Stimulated activated CD4-positive, alpha-beta T cell treated with anti-CD3 and anti-CD28 coated beads, TNF-alpha, amount 100 ng/mL, for 1 hour (primary cell): Measurements from ENCODE around the gene AGFG1.

Experiments
- DNase-seq, 3 donors: peaks; one replicate each; pipeline ENCODE4 v3.0.0-alpha.2; 2020; ENCODE audit warnings: low read depth in 3 of 3, low spot score in 1 of 3

AGFG1 gene, protein sequence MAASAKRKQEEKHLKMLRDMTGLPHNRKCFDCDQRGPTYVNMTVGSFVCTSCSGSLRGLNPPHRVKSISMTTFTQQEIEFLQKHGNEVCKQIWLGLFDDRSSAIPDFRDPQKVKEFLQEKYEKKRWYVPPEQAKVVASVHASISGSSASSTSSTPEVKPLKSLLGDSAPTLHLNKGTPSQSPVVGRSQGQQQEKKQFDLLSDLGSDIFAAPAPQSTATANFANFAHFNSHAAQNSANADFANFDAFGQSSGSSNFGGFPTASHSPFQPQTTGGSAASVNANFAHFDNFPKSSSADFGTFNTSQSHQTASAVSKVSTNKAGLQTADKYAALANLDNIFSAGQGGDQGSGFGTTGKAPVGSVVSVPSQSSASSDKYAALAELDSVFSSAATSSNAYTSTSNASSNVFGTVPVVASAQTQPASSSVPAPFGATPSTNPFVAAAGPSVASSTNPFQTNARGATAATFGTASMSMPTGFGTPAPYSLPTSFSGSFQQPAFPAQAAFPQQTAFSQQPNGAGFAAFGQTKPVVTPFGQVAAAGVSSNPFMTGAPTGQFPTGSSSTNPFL

DNA sequence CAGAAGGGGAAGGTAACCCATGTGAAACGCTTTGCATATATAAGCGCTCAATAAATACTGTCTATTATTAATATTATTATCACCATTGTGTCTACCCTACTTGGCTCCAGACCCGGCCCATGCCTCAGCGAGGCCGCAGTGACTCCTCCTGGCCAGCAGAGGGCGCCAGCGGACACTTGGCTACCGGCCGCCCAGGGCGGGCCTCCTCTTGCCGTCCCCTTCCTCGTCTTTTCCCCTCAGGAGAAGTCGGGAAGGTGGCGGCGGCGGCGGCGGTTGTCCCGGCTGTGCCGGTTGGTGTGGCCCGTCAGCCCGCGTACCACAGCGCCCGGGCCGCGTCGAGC is at the start of gene AGFG1:
AGFG1 (plus strand) TSS at position 233 of the 341 bp plus-strand sequence. CDS start 266 bp downstream, outside the sequence.
- peak; percentile 50 to 90 (median 74) for DNase-seq

DNA sequence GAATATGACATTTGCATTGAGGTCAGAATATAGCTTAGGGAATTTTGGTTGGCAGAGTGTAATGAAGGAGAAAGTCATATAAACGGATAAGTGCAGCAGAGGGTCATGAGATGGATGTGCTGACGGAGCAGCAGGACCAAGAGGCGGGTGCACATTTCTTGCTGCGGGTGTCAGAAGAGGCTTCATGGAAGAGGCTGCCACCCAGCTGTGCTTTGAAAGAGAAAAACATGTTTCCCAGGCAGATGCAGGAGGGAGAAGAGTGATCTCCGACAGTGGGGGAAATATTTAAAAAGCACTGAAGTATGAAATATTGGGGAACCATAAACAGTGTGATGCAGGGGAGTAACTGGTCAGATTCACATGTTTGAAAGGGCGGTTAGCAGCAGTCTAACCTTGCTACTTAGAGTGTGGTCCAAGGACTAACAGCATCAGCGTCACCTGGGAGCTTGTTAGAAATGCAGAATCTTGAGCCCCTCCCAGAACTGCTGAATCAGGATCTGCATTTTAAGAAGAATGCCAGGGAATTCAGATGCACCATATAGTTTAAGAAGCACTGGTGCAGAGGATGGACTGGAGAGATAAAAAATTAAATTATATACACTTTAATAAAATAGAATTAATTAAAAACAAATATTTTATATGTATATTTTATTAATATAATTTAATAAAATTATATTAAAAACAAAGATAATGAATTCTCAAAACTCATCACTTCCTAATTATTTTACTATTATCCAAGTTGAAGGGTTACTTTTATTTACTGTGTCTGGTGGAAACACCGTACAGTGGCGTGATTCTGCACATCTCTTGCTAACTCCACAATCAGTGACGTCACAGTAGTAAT is 48.1 kb upstream of the AGFG1 start:
- DNase-seq: no peak

DNA sequence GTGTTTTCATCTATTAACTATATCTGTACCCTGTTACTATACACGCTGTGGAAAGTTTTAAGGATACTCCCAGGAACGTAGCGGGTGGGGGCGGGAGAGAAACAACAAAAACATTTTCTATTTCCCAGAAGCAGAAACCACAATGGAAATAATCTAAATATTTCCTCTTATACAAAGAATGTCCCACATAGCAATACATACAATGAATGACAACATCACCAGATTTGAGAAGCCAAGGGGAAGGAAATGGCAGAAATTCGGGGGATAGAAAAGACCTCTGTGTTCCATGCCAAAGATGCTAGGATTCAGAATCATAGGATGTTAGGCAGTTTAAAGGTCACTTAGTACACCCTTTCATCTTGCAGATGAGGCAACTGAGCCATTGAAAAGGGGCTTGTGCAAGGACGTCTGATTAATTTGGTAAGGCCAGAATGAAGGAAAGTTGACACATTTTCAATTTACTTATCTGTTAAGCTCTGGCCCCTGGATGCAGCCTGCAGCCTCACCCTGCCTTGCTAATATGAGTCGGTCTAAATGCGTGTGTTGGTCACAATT is 43.1 kb upstream of the AGFG1 start:
- no peak for DNase-seq

DNA sequence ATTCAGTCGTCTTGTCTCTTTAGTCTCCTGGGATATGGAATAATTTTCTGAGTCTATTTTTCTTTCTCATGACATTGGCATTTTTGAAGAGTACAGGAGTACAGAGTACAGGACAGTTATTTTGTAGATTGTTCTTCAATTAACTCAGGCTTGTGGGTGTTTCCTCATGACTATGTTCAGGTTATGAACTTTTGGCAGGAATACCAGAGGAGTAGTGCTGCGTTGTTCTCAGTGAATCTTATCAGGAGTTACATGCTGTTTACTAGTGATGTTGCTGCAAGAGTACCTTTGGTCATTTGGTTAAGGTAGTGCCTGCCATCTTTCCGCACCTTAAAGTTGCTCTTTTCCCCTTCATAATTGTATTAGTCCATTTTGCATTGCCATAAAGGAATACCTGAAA is 41.3 kb upstream of the AGFG1 start:
- DNase-seq: no peak

DNA sequence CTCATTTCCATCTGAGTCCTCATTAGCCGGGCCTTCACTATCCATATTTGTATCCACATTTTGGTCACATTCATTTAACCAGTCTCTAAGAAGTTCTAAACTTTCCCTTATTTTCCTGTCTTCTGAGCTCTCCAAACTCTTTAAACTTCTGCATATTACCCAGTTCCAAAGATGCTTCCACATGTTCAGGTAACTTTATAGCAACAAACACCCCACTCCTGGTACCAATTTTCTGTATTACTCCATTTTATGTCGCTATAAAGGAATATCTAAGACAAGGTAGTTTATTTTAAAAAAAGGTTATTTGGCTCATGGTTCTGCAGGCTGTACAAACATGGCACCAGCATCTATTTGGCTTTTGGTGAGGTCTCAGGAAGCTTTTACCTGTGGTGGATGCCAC is 38.8 kb upstream of the AGFG1 start:
- no peak for DNase-seq

DNA sequence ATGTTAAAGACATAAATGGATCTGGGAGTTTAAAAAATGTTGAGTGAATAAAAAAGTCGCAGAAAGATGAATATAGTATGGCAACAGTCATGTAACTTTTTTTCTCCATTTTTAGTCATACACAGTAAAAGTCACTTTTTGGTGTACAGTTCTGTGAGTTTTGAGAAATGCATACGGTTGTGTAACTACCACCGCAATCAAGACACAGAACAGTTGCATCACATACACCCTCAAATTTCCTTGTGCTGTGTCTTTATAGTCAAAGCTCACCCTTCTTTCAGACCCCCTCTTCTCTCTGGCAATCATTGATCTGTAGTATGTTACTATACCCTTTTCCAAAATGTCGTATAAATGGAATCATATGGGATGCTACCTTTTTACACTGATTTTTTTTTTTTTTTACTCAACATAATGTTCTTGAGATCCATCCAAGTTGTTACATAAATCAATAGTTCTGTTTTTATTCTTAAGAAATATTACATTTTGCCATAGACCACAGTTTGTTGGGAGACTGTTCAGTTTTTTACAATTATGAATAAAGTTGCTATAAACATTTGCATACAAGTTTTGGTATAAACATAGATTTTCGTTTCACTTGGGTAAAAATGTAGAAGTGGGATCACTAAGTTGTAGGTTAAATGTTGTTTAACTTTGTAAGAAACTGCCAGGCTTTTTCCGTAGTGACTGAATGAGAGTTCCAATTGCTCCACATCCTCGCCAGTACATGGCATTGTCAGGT is 35.4 kb upstream of the AGFG1 start:
- DNase-seq: no peak

DNA sequence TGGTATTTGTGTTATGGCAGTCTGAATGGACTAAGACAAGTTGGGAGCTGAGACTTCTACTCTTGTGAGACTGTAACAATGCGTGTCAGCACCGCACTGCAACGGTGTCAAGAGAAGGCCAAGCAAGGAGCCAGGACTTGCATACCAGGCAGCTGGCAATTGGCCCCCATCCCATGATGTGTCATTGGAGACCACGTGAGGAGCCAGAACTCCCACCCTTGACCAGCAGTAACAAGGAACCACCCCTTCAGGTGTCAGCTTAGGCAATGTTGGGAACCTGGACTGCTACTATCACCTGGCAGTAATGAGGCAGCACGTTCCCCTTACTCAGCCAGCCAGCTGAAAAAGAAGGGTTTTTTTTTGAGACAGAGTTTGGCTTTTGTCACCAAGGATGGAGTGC is 32.7 kb upstream of the AGFG1 start:
- DNase-seq: no peak

DNA sequence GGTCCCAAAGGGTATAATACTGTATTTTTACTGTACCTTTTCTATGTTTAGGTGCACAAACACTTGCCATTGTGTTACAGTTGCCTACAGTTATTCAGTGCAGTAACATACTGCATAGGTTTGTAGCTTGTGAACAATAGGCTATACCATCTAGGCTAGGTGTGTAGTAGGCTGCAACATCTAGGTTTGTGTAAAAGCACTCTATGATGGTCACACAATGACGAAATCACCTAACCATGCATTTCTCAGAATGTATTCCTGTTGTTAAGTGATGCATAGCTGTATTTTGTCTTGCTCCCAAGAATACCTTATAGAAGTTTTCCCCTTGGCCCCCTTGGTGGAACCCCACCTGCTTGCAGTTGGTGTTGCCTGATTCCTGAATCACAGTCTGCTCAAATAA is 29.3 kb upstream of the AGFG1 start:
- DNase-seq: no peak

DNA sequence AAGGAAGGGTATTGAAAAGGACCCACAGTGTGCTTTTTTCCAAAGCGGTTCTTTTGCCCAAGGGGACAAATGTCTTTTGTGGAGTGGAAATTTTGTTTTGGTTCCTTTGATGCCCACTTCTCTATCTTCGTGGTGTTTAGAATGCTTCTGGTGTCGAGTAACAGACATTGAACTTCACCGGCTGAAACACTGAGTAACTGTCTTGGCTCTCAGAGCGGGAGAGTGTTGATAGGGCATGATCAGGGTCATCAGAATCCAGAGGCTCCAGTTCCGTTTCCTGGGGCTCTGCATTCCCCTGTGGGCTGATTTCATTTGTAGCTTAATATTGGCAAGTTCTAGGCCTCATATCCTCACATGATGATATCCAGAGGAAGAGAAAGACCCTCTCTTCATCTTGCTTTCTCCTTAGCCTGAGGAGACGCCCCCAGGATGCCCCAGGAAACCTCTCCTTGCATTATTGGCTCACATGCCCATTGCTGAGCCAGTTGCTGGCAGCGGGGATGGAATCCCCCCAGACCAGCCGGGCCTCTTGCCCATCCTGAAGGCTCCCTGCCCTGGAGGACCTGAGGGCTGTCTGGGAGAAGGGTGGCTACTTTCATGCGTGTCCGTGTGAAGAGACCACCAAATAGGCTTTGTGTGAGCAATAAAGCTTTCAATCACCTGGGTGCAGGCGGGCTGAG is 27.9 kb upstream of the AGFG1 start:
- DNase-seq: no peak

DNA sequence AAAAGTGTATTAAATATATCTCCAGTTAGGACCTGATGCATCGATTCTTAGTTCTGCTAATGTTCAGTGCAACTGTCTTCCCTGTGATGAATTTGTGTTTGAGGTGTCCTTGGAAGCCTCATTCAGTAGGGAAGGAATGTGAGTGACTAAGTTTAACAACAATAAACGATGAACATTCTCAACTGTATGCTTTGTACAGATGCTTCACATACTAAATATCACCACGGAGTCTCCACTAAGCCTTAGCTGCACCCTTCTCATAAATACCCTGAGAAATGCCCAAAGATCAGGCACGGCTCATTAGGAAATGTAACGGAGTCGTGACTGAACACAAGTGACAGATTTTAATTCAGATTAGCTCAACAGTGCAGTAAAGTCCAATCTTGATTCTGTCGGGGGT is 24.4 kb upstream of the AGFG1 start:
- DNase-seq: no peak

DNA sequence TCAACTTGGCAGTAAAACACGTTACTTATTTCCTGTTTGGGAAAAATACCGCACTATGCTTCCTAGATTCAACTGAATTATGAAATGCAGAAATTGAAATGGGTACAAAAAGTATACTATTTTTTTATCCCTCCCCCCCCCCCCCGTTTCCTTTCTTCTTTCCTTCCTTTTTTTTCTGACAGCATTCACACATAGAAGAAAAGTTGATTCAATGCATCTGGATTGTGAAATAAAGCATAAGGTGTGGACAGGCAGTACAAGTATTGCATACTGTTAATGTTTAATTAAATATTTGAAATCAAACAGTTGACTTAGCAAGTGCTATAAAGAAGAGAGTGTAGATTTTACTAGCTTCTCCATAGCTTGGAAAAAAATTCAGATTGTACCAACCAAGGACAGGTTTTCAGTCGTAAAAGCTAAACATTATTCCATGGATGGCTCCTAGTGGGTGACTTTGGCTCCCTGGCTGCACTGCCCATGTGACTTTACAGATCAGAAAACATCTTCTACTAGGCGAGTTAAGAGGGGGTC is 21.6 kb upstream of the AGFG1 start:
- DNase-seq: no peak

DNA sequence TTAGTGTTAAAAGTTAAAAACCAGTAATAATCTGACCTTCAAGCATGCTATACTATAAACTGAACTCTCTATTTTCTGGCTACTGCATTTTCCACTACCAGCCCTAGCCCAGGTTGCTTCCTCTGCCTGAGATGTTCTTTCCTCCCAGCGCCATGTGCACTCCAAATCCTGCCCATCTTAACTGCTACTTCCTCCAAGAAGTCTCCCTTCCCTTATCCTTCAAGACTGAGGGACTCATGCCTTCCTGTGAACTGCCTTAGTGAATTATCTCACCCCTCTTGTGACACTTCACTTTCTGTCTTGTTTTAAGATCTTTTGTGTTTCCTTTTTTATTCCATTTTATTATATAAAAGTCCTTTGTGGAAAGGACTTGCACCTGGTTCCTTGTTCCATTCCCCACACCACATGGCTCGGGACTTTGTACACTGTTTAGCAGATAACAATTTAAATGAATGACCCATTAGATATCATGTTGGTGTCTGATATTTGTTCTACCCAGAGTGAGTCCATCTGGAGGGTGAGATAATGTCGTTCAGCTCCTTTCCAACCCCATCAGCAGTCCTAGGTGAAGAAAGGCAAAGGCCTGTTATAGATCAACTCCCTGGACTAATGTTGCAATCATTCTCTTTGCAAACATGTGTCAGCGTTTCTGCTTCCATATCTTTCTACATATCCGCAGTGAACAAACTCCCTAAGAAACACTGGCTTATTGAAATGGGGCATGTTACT is 20.9 kb upstream of the AGFG1 start:
- DNase-seq: no peak

DNA sequence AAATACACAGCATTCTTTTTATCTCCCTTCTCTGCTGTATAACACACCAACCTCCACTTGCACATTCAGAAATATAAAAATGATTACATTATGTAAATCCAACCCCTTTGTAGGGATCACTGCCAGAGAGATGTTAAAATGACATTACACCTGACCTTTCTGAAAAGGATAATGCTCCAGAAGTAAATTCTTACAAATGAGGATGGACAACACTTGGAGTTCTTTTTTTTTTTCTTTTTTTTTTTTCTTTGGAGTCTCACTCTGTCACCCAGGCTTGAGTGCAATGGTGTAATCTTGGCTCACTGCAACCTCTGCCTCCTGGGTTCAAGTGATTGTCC is 20.3 kb upstream of the AGFG1 start:
- DNase-seq: no peak

DNA sequence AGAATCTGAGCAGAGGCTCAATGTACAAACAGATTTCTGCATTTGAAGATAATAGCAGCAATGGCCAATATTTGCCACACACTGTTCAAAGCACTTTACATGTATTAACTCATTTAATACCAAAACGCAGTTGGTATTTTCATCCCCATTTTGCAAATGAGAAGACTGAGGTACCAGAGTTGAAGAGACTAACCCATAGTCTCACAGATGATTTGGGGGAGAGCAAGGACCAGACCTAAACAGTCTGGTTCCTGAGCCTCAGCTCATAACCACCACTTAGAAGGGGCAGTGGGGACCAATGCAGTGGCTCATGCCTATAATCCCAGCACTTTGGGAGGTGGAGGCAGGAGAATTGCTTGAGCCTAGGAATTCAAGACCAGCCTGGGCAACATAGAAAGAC is 18.1 kb upstream of the AGFG1 start:
- no peak for DNase-seq

DNA sequence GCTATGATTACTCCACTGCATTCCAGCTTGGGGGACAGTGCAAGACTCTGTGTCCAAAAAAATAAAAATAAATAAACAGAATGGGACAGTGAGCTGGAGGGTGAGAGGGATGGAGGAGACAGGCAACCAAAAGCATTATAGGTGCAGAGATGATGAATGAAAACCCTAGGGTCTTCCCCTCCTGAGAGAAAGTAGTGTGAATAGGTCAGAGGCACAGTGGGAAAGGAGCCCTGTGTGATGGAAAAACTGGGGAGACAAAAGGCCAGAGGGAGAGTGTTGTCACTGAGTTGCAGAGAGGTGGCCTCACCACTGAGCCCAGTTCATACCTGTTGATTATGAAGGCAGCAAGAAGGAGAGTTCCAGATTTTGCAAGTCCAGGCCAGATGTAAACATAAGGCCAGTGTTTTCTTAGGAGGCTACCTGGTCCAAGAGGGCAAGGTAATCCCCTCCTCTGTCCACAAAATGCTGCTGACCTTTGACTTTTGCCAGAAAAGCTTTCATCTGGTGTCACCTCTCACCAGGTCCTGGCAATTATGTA is 17.6 kb upstream of the AGFG1 start:
- DNase-seq: no peak

DNA sequence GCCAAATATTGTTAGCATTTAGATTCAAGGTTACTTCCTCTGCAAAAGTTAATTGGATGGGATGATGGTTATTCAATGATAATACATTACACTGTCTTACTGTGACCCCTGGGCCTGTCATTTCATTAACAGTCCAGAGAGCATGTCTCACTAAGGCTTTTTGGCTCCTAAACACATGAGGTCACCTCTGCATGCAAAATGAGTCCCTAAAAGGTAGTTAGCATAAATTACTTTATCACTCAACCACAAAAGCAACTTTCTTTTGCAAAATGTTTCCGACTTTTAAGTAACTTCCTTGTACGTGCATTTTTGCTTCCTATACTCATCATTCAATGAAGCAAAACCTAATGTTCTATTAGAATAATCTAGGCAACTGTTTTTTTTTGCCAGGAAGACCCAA is 16.8 kb upstream of the AGFG1 start:
- DNase-seq: no peak

DNA sequence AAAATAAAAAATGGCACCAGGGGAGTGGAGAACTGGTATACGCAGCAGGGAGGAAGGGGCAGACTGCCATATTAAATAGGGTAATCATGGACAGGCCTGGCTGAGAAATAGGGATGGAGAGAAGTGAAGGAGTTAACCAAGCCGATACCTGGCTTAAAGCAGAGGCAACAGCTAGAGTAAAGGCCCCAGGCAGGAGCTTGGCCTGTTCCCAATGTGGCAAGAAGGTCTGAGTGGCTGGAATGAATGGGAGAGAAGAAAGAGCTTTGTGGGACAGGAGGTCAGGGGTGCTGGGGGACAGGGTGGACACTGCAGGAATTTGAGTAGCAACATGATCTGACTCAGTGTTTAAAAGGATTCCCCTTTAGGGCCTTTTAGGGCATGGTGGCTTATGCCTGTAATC is 15.9 kb upstream of the AGFG1 start:
- DNase-seq: no peak

DNA sequence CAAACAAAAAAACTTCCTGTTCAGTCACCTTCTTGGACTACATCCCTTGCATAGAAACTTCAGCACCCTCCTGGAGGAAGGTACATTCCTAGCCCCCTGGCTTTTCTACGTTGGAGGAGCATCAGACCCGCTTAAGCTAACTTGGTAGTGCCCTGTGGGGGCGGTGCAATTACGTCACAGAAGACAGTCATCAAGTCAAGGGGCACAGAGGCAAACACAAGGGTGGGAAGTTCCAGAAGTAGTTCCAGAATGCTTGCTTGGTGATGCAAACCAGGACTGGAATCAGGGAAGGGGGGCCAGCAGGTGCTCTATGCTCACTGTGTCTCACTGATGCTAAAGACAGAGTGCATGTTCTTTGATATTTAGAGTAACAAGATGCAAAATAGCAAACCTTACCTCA is 15.2 kb upstream of the AGFG1 start:
- DNase-seq: no peak

DNA sequence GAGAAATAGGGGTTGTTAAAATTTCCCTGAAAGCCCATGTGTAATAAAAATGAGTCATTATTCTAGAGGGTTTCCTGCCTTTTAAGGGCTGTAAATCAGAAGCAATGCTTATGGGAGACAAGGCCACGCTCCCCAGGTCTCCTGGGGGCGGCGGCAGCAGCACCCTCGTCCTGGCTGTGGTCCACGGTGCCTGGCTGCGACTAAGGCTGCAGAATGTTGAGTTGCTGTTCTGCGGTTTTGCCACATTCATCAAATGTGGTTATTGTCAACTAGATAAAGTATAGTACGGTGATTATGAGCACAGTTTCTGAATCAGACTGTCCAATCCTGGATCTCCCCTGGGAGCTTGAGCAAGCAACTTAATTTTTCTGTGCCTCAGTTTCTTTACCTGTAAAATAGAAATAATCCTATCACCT is 11.9 kb upstream of the AGFG1 start:
- DNase-seq: peak in 2 of 3 donors; percentile 19 to 44

DNA sequence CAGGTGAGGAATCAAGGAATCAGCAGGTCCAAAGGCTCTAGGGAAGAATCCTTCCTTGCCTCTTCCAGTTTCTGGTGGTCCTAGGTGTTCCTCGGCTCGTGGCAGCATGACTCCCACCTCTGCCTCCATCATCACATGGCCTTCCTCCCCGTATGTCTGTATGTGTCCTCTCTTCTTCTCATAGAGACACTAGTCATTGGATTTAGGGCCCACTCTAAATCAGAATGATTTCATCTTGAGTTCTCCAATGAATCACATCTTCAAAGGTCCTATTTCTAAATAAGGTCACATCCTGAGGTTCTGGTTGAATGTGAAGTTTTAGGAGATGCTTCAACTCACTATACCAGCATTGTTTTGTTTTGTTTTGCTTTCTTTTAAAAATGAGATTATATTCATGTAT is 11.1 kb upstream of the AGFG1 start:
- no peak for DNase-seq
